ENCODE results near the gene NR2E1.

GRCh38 chr6:108180776-108181175 lies 15.0 kb downstream of the NR2E1 start:
- no peak for TF ChIP-seq CTCF (IDR thresholded peaks at IDR 0.05; ENCODE audit: low read length)
- TF ChIP-seq EZH2 (IDR thresholded peaks at IDR 0.05; ENCODE audit: borderline replicate concordance, low read length), result no peak

Data from OCI-LY1 (cell line).